ENCODE measurements around the gene CABP5. TPM values are rescaled to one million over a fixed set of nuclear protein-coding genes. Genes with fewer than 3 reads are reported as not detected.

The CABP5 gene
- total RNA-seq, 1 experiment from 2014 or later: not detected

DNA sequence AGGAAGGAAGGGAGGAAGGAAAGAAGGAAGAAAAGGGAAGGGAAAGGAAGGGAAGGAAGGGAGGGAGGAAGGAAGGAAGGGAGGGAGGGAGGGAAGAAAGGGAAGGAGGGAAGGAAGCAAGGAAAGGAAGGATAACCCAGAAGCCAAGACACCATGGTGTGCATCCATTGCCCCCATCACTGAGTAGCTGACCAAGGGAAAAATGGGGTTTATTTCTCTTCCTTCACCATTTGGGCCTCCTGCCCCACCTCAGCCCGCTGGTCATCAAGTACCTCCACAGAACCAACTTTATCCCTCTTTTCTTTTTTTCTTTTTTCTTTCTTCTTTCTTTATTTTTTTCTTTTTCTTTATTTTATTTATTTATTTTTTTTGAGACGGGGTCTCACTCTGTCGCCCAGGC is 20.4 kb downstream of the CABP5 start:
- POLR2A ChIA-PET: no interaction called here

More for the DNA sequence above, 20.4 kb downstream of the CABP5 start:
- DNase-seq (ENCODE audit: low read depth, low spot score): no peak
- Histone ChIP-seq H3K9me2 (ENCODE audit: insufficient read depth) (no peaks in the 10 kb centered on the region), H3K4me2 (ENCODE audit: low read length) (no peak overlapping the region), H3K4me3 (replicated peaks in 1 of 2; ENCODE audit: low read depth in 1 of 2, low read length in 2 of 2) (no peak overlapping the region), H3K79me2 (ENCODE audit: insufficient read depth, low read length) (no peaks in the 10 kb centered on the region), H3K4me1 (ENCODE audit: control insufficient read depth in 1 of 2, insufficient read depth in 2 of 2, low read length in 2 of 2) (peaks cover 0 to 6% of the 10 kb centered on the region in 2 experiments; a peak in 2 of 4 replicates), H4K20me1 (ENCODE audit: insufficient read depth) (no peaks in the 10 kb centered on the region), H2AFZ (ENCODE audit: low read depth, low read length, poor library complexity, severe bottlenecking) (no peak overlapping the region), H3K9ac (ENCODE audit: low read length) (no peak overlapping the region), H3K36me3 (ENCODE audit: control insufficient read depth in 1 of 2, insufficient read depth in 2 of 2, low read length in 2 of 2) (no peaks in the 10 kb centered on the region), H3K9me3 (ENCODE audit: control insufficient read depth in 1 of 2, insufficient read depth in 1 of 2, low read depth in 1 of 2, low read length in 2 of 2) (no peaks in the 10 kb centered on the region), H3K27me3 (ENCODE audit: insufficient read depth, low read length) (peaks cover 17% of the 10 kb centered on the region; the same call in 1 of the 2 replicates), H3K27ac (ENCODE audit: low read depth, low read length) (no peak overlapping the region)
- intact Hi-C loops (cut with micrococcal nuclease): no loop called here
- BruUV-seq (replicated peaks): no TSS peak
- CTCF ChIA-PET: no interaction called here
- no peak for TF ChIP-seq SRF (IDR thresholded peaks at IDR 0.05; ENCODE audit: low read depth)
- no peak for TF ChIP-seq EZH2phosphoT487 (IDR thresholded peaks at IDR 0.05; ENCODE audit: borderline replicate concordance)
- TF ChIP-seq POLR2A (IDR thresholded peaks at IDR 0.05; ENCODE audit: borderline replicate concordance, extremely low read depth, insufficient read depth, insufficient read length): no peak
- no peak for TF ChIP-seq SP1 (IDR thresholded peaks at IDR 0.05; ENCODE audit: low read depth)
- no peak for TF ChIP-seq EZH2 (IDR thresholded peaks at IDR 0.05)
- TF ChIP-seq, protein P1, sequence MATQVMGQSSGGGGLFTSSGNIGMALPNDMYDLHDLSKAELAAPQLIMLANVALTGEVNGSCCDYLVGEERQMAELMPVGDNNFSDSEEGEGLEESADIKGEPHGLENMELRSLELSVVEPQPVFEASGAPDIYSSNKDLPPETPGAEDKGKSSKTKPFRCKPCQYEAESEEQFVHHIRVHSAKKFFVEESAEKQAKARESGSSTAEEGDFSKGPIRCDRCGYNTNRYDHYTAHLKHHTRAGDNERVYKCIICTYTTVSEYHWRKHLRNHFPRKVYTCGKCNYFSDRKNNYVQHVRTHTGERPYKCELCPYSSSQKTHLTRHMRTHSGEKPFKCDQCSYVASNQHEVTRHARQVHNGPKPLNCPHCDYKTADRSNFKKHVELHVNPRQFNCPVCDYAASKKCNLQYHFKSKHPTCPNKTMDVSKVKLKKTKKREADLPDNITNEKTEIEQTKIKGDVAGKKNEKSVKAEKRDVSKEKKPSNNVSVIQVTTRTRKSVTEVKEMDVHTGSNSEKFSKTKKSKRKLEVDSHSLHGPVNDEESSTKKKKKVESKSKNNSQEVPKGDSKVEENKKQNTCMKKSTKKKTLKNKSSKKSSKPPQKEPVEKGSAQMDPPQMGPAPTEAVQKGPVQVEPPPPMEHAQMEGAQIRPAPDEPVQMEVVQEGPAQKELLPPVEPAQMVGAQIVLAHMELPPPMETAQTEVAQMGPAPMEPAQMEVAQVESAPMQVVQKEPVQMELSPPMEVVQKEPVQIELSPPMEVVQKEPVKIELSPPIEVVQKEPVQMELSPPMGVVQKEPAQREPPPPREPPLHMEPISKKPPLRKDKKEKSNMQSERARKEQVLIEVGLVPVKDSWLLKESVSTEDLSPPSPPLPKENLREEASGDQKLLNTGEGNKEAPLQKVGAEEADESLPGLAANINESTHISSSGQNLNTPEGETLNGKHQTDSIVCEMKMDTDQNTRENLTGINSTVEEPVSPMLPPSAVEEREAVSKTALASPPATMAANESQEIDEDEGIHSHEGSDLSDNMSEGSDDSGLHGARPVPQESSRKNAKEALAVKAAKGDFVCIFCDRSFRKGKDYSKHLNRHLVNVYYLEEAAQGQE (IDR thresholded peaks at IDR 0.05; ENCODE audit: low read depth): no peak
- TF ChIP-seq CEBPB (IDR thresholded peaks at IDR 0.05; ENCODE audit: low read depth): no peak
- TF ChIP-seq ZNF274 (IDR thresholded peaks at IDR 0.05; ENCODE audit: low read depth, low read length): no peak
- no peak for TF ChIP-seq YY1 (IDR thresholded peaks at IDR 0.05; ENCODE audit: extremely low read depth, insufficient replicate concordance, low read depth, low read length)
- TF ChIP-seq POLR2AphosphoS5 (IDR thresholded peaks at IDR 0.05; ENCODE audit: low read depth, low read length): no peak
- TF ChIP-seq, protein P2, sequence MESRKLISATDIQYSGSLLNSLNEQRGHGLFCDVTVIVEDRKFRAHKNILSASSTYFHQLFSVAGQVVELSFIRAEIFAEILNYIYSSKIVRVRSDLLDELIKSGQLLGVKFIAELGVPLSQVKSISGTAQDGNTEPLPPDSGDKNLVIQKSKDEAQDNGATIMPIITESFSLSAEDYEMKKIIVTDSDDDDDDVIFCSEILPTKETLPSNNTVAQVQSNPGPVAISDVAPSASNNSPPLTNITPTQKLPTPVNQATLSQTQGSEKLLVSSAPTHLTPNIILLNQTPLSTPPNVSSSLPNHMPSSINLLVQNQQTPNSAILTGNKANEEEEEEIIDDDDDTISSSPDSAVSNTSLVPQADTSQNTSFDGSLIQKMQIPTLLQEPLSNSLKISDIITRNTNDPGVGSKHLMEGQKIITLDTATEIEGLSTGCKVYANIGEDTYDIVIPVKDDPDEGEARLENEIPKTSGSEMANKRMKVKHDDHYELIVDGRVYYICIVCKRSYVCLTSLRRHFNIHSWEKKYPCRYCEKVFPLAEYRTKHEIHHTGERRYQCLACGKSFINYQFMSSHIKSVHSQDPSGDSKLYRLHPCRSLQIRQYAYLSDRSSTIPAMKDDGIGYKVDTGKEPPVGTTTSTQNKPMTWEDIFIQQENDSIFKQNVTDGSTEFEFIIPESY (IDR thresholded peaks at IDR 0.05; ENCODE audit: extremely low read depth, insufficient replicate concordance, low read length): no peak
- TF ChIP-seq RAD21 (IDR thresholded peaks at IDR 0.05; ENCODE audit: low read depth): no peak
- TF ChIP-seq SIN3A (IDR thresholded peaks at IDR 0.05; ENCODE audit: low read depth): no peak
- TF ChIP-seq, protein P3, sequence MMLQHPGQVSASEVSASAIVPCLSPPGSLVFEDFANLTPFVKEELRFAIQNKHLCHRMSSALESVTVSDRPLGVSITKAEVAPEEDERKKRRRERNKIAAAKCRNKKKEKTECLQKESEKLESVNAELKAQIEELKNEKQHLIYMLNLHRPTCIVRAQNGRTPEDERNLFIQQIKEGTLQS (IDR thresholded peaks at IDR 0.05): no peak
- no peak for TF ChIP-seq TCF7L2 (IDR thresholded peaks at IDR 0.05; ENCODE audit: borderline replicate concordance, extremely low read depth, insufficient read depth, insufficient read length)
- TF ChIP-seq, protein P4, sequence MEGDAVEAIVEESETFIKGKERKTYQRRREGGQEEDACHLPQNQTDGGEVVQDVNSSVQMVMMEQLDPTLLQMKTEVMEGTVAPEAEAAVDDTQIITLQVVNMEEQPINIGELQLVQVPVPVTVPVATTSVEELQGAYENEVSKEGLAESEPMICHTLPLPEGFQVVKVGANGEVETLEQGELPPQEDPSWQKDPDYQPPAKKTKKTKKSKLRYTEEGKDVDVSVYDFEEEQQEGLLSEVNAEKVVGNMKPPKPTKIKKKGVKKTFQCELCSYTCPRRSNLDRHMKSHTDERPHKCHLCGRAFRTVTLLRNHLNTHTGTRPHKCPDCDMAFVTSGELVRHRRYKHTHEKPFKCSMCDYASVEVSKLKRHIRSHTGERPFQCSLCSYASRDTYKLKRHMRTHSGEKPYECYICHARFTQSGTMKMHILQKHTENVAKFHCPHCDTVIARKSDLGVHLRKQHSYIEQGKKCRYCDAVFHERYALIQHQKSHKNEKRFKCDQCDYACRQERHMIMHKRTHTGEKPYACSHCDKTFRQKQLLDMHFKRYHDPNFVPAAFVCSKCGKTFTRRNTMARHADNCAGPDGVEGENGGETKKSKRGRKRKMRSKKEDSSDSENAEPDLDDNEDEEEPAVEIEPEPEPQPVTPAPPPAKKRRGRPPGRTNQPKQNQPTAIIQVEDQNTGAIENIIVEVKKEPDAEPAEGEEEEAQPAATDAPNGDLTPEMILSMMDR (IDR thresholded peaks at IDR 0.05 in 2 of 3, conservative IDR thresholded peaks at IDR 0.05 in 1 of 3; ENCODE audit: borderline replicate concordance in 1 of 3, insufficient read depth in 1 of 3, low read depth in 2 of 3, low read length in 2 of 3): no peak
- no peak for ATAC-seq
- RAD21 ChIA-PET (ENCODE audit: low non-redundant PET in 1 of 2, low total read pairs in 2 of 2, uncharacterized antibody in 2 of 2, unreplicated experiment in 2 of 2): no interaction called here
